HG02610 (cell line): ENCODE data around the gene COL4A2.

ENCODE experiments used
- ATAC-seq: cut with Tn5 transposase; IDR thresholded peaks from one replicate; pipeline ENCODE4 v1.9.1; 2021; ENCODE audit warnings: mild to moderate bottlenecking, moderate library complexity; ENCODE audit not compliant: unreplicated experiment

COL4A2 gene

DNA sequence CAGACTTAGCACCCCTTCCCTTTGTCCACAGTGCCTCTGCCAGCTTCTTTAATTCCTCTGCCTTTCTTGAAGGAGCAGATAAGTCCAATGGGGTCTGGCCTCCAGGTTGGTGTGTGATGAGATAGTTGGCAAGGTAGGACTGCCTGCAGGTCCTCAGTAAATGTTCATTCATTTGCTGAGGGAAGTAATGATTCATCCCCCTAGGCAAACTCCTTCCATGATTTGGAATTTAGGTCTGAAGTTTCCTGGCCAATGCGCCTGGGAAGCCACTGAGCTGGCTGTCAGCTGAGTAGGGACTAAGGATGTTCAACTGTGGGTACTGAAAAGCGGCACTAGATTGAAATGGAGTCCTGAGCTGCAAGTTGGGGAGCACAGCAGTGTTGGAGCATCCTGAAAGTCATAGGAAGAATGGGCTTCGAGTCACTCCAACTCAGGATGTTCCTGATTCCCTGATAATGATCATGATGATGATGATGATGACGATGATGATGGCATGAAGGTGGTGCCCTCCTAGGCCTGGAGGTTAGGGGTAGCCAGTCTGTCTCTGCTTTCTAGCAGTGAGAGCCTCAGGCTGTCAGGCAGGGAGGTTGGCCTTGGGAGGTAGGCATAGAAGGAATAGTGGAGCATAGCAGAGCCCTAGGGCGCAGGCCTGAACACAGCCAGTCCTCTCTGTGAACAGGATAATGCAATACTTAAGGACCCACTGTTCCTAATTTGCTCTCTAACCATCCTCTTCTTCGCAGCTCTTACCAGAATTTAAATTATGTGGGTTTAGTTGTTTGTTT, 44.7 kb downstream of the COL4A2 start:
- ATAC-seq = no peak

- ATAC-seq = no peak
Observed at GRCh38 chr13:110352735-110353134, 45.7 kb downstream of the COL4A2 start.

GRCh38 chr13:110353339-110353977, 46.4 kb downstream of the COL4A2 start:
- no peak for ATAC-seq

GRCh38 chr13:110354123-110354627, 47.1 kb downstream of the COL4A2 start:
- ATAC-seq = no peak

- ATAC-seq = no peak
Observed at GRCh38 chr13:110354715-110355473, 47.8 kb downstream of the COL4A2 start.

- no peak for ATAC-seq
Observed at GRCh38 chr13:110356362-110356761, 49.3 kb downstream of the COL4A2 start.

DNA sequence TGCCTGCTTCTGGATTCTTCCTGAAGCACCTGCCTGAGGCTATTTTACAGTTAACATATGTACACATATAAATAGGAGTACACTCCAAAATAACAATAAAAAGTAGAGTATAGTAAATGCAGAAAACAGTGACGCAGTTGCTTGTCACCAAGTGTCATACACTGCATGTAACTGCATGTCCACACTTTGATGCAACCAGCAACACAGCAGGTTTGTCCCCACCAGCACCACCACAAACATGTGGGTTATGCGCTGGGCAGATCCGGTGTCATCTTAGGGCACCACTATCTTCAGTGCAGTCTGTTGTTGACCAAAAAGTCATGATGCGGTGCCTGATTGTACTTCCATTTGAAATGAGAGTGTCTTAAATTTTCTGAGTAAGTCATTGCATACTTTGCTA, 51.3 kb downstream of the COL4A2 start:
- ATAC-seq = no peak

GRCh38 chr13:110359840-110360301, 52.8 kb downstream of the COL4A2 start:
- no peak for ATAC-seq

- ATAC-seq = no peak
Observed at GRCh38 chr13:110360598-110360997, 53.5 kb downstream of the COL4A2 start.

DNA sequence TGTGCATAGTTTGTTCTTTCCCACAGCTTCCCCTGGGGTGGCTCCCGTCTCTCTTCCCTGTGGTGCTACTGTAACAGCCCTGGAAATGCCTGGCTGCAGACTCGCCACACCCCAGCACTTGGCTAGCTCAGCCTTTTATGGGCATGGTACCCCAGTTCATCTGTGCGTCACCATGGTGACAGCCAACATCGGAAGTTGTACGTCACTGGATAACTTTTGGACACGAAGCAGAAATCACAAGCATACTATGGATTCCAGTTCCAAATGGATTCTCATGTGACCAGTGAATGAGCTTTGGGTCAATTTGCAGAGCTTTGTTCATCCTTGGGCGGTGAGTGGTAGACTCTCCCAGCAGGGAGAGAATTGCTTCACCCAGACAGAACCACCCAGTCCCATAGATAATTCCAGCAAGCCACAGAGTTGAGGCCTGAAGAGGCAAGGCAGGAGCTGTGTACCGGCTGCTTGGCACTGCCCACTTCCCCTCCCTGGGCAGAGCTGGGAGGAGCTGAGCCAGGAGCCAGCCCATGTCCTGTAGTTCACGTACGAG, 54.4 kb downstream of the COL4A2 start:
- ATAC-seq = no peak

- no peak for ATAC-seq
Observed at GRCh38 chr13:110363010-110363409, 55.9 kb downstream of the COL4A2 start.

DNA sequence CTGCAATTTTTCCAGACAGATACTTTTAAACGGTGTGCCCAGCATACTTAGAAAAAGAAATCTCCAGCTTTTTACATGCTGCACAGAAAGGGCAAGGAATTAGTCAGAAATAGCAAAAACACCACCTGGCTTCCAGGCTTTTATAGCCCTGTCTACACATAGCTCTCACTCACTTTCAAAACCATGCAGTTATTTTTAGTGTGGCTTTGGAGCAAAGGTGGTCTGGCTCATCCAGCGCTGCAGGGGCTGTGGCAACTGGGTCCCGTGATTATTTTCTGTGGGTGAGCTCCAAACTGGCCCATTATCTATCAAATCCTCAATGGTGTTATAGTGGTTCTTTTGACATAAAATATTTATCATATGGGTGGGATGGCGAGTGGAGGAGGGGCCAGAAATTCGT, 57.0 kb downstream of the COL4A2 start:
- ATAC-seq = no peak

DNA sequence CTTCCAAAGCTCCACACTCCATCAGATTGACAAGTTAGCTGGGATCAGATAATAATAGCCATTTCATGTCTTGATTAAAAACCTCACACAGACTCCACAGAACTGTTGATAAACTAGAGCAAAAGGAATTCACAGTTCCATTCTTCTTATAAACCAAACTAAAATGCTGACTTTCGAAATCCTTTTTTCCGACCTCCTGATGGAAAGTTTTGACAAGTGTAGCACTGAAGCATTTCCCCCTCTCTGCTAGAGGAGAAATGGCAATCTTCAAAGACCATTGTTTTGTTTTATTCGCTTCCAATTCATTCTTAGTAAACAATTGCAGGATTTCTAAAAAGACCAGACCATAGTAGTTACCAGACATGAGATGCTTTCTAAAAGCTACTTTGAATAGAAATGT, 58.8 kb downstream of the COL4A2 start:
- ATAC-seq = no peak

DNA sequence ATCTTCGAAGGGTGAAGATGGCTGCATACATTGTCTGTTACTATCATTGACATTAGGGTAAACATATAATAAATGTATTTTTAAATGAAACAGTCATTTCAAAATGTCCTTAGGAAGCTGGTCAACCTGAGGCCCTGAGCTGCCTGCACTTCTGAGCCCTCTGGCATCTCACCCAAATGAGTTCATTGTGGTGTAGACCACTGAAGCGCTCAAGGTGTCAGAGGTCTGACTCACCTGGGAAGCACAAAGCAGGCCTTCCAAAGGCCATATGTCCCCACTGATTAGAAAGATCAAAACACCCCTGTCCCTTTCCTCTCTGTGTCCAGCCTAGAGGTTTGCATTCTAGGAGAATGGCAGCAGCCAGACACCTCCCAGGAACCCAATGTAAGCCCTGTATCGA, 59.6 kb downstream of the COL4A2 start:
- ATAC-seq = no peak

DNA sequence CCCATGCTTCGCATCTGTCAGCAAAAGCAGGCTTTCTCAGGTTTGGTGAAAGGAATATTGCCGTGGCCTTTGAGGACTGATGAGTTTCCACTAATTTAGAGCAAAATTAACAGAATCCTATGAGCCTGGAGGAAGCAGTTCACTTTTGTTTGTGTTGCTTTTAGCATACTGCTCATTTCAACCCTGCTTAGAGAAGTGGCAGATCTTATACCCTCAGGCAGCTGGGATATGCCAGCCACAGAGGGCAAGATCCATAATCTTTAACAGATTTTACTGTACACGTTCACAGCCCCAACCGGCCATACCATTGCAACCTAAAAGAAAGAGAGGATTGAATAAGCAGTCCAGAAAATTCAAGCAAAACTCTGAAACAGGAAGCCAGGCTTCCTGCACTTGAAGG, 60.5 kb downstream of the COL4A2 start:
- ATAC-seq = no peak

DNA sequence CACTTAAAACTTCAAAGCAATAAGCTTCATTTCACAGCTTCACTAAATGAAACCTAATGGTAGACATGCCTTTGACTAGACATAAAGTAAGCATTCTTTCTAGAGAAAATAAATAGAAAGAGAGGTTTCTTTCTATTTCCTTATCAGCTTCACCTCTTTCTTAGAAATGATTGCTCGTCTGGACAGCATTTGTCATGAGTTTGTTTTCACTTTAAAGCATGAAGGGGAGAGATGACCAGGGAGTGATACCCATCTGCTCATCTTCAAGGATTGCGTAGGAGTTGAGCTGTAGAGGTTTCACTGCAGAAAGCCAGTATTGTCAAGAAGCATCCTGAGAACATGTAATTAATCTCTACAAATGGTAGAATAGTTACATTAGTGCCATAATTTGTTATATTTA, 61.3 kb downstream of the COL4A2 start:
- no peak for ATAC-seq

DNA sequence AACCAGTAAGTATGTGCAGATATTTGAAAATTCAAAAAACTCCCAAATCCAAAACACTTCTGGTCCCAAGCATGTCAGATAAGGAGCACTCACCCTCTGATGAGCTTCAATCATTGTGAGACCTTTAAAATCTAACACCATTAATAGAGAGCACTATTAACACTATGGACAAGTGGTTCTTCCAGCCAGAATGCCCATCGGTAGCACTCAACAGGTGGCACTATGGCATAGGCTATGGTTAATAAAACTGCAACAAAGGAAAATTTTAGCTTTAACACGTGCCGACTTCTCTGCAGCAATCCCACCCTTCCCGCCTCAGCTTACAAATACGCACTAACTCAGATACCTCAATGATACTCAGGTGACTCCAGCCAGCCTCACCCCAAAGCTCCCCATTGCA, 62.3 kb downstream of the COL4A2 start:
- no peak for ATAC-seq

DNA sequence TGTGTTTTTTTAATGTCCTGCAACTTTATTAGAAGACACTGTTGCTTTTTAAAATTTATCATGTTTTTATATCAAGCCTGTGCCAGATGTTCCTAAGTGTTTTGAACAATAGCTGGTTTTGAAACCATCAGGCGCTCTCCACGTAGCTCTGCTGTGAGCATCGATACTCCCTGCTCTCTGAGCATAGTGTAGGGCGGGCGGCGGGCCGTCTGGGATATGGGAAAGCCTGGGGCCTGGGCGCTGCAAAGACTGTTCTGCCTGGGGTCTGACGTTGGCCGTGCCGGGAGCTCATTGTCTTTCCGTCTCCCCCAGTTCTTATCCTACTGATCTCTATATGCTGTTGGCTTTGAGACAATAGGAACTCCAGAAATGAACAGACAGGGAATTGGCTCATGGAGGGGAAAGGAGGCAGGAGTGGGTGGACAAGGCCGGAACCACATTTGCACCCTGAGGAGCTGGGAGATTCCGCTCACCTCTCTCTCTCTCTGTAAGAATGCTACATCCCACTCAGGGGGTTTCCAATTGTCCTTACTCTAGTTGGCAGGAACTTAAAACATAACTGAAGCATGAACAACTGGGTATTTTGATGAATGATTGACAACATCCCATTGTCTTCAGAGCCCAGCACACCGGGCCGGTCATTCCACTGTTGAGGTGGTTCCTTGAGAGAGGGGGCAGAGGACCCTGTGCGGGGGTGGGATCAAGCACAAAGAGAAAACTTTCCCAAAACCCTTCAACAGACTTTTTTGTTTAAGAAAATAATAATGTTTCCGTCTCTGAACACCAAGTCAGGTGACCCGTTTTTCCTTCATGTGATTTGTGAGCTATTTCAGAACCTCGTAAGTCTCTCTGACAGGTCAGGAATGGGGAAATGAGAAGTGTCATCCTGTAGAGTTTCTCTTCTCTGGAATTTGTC, 64.7 kb downstream of the COL4A2 start:
- ATAC-seq = peak; percentile 85

DNA sequence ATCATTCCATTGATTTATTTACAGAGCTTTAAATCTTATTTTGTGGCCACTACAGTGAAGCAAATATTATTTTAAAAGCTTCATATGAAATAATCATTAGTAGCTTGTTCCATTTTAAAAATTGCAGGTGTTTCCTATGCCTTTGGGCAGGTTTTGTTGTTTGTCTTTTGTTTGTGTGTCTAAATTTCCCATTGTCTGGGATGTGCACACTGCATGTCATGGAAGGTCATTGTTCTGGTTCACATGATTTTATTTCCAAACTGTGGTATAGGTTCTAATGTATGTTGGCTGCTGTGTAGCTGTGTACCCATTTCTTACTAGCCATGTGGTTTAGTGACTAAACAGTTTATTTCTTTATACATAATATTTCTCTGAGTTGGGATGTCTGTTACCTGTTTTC, 65.6 kb downstream of the COL4A2 start:
- ATAC-seq = no peak

DNA sequence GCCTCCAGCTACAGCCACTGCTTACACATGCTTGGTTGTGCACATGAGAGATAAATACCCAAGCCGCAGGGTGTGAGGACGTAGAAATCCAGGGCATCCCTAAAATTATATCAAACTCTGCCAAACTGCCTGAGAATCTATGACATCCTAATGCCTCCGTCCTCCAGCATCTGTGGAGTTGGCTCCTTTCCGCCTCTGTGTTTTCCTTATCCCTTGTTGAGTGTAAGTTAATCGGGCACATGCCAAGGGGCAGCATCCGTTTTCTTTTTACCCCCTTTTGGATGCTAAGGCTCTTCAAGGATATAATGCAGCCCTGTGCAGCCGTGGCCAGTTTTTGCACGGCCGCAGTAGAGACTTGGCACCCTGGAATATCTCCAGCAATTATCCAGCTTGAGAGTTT, 66.5 kb downstream of the COL4A2 start:
- no peak for ATAC-seq
